DMS79 (cell line): ENCODE results near the gene MYH16.
"Not testable (repeated sequence)": the region's sequence is repeated elsewhere in the genome, so short reads cannot be mapped to it uniquely, and the experiment has no call there.

Source experiments
- DNase-seq: peaks from one replicate; lab custom pipeline; 2025; lab: John Stamatoyannopoulos, UW

MYH16 gene

DNA sequence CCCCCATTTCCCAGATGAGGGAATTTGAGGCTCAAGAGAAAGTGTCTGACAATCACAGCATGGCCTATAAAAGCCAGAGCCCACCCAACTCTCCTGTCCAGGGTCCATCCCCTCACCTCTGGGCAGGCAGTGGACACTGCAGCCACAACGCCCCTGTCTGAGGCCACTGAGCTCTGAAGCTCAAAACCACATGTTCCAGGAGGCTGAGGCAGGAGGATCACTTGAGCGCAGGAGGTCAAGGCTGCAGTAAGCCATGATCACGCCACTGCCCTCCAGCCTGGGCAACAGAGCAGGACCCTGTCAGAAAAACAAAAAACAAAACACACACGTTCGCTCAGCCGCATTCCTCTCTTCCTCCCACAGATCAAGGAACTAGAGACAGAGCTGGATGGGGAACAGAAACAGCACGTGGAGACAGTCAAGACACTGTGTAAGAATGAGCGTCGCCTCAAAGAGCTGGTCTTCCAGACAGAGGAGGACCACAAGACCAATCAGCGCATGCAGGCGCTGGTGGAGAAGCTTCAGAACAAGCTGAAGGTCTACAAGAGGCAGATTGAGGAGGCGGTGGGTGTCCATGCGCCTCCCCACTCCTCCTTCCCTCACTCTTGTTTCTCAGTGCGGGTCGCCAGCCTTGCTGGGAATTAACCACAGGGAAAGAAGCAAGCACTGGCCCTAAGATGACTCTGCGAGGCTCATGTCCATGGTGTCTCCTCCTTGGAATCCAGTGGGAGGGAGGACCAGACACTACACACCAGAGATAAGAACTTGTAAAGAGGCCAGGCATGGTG lies 33.0 kb downstream of the MYH16 start:
- DNase-seq = no peak

DNA sequence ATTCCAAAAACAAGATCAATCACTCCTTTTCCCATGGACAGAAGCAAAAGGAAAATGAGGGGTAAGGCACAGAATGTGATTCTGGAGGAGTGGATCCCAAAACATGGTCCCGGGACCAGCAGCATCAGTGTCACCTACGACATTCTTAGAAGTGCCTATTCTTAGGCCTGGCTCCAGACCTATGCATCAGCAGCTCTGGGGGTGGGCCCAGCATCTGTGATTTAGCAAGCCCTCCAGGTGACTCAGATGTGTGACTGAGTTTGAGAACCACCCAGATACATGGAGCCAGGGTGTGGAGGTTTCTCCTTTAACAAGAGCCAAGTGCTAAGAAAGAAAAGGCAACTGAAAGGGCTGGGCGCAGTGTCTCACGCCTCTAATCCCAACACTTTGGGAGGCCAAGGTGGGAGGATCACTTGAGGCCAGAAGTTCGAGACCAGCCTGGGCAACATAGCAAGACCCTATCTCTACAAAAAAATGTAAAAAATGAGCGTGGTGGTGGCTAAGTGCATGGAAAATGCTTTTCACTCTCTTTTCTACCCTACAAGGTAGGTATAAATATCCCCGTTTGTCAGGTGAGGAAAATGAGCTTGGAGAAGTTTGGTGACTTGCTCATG lies 35.9 kb downstream of the MYH16 start:
- no peak for DNase-seq

DNA sequence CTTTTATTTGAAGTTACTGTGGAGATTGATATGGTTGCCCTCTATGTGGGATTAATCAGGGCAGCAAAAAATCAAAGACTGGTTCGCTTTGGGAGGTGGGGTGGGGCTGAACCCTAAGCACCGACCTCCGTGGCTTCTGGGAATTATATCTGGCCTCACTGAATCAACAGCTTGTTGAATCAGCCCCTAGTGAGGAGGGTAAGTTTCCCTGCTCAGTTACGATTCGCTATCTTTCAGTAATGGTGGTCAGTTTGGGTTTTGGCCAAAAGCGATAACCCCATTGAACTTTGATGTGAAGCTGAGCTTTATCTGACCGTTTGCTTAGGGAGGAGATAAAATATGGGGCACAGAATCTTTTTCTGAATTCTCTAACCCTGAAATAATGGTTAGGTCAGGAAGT lies 36.5 kb downstream of the MYH16 start:
- no peak for DNase-seq

DNA sequence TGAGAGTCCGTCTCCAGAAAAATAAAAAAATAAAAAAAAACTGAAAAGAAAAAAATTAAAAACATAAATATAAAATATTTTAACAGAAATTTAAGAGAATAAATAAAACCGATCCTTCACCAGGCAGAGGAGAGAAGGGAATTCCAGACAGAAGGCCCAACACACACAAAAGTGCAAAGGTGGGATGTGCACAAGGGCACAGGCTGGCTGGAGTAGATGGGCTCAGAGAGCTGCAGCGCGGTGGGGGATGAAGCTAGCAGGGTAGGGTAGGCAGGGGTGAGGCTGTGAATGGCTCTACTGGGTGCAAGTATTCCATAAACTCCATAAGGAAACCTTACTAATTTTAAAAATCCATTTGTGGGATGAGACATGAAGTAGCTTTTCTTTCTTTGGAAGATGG lies 37.4 kb downstream of the MYH16 start:
- no peak for DNase-seq

DNA sequence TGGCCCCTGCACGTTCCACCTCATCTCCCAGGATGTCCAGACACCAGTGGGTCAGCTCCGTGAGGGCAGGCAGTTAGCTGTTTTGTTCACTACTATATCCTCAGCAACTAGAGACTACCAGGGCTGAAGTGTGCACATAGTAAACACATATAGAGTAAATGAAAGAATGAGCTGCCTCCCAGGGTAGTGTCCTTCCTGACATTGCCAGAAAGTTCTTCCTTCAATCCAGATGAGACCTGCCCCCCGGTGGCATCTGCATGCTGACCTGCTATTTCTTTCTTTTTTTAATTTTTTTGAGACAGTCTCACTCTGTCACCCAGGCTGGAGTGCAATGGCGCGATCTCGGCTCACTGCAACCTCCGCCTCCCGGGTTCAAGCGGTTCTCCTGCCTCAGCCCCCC lies 39.1 kb downstream of the MYH16 start:
- no peak for DNase-seq

DNA sequence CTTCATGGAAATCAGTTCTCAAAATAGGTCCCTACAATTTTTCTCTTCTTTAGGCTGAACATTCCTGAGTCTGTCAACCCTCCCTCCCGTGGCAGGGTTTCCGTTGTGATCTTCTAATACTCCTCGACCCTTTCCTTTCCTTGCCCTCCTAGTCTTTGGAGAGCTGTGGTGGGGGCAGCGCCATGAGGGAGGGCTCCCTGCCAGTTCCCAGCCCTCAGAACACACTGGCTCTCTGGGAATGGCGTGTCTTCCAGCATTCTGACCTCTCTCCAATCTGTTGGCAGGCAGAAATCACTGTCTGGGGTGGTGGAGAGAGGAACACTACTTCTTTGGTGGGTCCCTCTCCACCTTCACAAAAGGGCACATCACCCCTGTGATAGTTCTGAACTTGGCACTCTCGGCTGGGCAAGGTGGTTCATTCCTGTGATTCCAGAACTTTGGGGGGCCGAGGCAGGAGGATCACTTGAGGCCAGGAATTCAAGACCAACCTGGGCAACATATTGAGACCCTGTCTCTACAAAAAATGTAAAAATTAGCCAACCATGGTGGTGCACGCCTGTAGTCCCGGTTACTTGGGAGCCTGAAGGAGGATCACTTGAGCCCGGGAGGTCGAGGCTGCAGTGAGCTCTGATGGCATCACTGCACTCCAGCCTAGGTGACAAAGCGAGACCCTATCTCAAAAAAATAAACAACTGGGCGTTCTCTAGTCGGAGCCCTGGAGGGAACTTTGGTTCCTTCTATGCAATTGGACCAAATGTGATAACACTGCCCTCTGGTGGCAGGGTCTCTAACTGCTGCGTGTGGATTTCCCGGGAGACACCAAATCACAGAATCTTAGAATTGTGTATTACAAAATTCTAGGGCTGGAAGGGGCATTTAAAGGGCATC lies 39.9 kb downstream of the MYH16 start:
- DNase-seq = peak; percentile 34

DNA sequence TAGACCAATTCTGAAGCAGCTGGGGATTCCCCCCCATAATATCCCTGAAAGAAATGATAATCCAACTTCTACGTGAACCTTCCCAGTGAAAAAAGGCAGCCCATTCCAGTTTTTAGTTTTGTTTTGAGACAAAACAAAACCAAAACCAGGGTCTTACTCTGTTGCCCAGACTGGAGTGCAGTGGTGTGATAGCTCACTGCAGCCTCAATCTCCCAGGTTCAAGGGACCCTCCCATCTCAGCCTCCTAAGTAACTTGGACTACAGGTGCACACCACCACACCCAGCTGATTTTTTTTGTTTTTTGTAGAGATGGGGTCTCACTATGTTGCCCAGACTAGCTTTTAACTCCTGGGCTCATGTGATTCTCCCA lies 40.5 kb downstream of the MYH16 start:
- no peak for DNase-seq

DNA sequence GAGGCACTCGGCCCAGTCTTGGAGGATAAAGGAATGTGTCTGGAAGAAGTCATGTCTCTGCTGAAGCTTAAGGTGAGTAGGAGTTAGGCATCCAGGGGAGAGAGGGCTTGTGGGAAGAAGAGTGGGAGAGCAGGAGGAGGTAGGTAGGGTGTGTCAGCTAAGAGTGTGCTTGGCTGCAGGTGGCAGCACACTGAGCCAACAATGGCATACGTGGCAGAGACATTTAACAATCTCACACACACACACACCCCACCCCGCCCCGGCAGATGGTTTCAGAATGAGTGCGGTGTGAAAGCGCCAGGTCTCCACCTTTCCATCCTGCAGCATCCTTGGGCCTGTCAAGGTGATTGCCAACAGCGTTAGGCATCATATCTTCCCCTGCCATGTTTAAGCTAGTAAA lies 41.9 kb downstream of the MYH16 start:
- DNase-seq = no peak

DNA sequence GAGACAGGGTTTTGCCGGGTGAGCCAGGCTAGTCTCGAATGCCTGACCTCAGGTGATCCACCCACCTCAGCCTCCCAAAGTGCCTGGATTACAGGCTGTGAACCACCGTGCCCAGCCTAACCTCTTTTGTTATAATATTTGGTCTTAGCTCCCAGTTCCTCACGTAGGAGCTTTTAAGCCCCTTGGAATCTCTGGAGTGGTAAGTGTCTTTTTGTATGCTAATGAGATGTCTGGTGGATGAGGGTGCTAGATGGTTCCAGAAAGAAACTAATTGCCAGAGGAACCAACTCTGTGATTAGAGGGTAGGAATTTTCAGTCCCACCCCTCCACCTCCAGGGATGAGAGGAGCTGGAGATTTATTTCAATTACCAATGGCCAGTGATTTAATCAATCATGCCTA lies 47.7 kb downstream of the MYH16 start:
- no peak for DNase-seq

DNA sequence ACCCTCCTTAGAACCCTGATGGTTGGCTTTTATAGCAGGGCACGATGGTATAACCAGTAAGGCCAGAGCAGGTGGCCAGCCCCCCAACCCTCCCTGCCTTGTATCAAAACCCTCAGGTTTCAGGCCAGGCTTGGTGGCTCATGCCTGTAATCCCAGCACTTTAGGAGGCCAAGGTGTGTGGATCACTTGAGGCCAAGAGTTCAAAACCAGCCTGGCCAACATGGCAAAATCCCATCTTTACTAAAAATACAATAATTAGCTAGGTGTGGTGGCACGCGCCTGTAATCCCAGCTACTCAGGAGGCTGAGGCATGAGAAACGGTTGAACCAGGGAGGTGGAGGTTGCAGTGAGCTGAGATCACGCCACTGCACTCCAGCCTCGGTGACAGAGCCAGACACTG lies 50.0 kb downstream of the MYH16 start:
- not testable (repeated sequence) for DNase-seq

DNA sequence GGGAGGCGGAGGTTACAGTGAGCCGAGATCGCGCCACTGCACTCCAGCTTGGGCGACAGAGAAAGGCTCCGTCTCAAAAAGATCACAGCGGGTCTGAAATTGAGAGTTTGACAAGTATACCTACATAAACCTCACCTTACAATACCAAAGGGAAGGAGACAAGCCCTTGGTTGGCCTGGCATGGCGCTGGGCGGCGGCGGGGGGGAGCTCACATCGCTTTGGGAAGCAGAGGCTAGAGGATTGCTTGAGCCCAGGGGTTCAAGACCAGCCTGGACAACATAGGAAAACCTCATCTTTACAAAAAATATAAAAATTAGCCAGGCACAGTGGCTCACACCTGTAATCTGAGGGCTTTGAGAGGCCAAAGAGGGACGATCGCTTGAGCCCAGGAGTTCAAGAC lies 51.9 kb downstream of the MYH16 start:
- no peak for DNase-seq

DNA sequence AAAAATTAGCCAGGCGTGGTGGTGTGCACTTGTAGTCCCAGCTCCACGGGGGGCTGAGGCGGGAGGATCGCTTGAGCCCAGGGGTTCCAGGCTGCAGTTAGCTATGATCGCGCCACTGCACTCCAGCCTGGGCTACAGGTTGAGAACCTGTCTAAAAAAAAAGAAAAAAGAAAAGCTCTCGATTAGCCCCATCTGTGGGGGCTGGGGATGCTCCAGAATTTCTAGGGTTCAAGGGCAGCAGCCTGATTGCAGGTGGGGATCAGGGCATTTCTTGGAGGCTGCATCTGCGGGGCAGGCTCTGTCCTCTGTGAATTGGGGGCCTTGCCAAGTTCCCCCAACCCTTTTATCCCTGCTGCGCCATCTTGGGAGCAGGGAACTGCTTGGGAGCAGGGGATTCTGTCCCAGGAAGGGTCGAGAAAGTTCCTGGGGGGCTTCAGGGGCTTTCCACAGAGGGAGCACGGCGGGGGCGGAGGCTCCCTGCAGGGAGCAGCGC lies 52.4 kb downstream of the MYH16 start:
- no peak for DNase-seq

DNA sequence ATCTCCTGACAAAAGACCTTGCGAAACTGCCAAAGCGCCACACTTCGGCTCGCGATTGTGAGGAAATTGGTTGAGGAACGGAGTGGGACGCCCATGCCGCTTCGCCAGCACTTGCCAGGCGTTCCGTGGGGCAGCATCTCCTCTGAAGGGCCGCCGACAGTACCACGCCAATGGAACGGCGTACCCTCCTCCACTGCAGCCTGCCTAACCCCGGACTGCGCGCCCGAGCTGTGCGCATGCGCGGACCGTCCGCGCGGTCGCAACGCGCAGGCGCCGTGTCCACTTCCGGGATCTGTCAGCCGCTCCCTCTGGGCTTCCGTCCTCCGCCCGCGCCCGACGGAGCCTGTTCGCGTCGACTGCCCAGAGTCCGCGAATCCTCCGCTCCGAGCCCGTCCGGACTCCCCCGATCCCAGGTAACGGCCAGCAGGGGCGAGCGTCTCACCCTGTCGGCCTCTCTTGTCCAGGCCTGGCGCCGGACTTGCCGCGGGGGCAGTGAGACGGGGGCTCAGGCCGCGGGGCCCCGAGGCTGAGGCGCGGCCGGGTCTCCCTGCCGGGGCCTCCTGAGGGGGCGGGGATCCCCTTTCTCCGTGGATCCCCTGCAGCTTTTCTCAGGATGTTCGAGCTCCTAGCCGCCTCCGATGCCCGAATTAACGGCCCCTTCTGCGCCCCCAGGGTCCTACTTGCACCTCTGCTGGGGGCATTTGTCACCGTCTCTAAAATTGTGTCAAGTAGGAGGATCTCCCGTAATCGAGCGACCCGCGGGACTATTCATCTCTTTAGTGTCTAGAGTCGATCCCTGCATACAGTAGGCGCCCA lies 53.2 kb downstream of the MYH16 start, which contains the start of gene ARPC1A:
TSS of gene ARPC1A (plus strand) at position 307 of the 816 bp plus-strand sequence. CDS start 7,456 bp downstream, outside the sequence.
- peak; percentile 71 for DNase-seq

DNA sequence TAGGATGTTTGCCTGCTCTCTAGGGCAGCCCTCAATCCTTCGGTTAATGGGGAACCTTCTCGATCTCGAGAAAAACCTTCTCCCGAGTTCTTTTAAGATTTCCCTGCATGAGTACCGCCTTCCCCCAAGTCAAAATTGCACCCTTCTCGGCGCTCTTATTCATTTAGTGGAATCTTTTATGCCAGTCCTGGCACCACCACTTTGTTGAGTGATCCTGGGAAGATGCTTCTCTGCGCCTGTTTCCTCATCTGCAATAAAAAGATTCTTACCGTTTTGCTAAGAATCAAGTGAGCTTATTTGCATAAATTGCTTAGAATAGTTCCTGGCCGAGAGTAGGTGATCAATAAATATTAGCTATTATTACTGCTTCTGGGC lies 53.8 kb downstream of the MYH16 start:
- DNase-seq = no peak

DNA sequence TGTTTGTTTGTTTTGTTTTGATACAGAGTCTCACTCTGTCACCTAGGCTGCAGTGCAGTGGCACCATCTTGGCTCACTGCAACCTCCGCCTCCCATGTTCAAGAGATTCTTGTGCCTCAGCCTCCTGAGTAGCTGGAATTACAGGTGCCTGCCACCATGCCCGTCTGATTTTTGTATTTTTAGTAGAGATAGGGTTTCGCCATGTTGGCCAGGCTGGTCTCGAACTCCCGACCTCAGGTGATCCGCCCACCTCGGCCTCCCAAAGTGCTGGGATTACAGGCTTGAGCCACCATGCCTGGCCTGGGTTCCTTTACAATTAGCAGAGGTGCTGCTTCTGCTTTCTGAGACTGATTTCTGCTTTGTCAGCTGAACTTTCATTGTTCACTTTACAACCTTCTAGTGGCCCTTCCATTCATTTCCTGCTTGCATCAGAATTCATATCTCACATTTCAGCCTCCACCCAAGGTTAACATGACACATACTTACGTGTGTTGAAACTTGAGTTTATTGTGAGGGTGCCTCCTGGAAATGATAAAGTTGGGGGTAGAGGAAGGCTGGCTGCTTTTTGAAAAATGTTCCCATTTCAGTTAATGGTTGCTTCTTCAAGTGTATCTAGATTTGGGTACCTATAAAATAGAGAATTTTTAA lies 57.8 kb downstream of the MYH16 start:
- DNase-seq = not testable (repeated sequence)

DNA sequence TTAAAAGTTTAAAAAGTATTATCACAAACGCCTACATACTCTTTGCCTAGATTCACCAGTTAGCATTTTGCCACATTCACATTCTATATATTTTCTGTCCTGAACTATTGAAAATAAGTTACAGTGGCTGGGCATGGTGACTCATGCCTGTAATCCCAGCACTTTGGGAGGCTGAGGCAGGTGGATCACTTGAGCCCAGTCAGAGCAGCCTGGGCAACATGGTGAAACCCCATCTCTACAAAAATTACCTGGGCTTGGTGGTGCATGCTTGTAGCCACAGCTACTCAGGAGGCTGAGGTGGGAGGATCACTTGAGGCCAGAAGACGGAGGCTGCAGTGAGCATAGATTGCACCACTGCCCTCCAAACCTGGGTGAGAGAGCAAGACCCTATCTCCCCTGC lies 58.4 kb downstream of the MYH16 start:
- no peak for DNase-seq

DNA sequence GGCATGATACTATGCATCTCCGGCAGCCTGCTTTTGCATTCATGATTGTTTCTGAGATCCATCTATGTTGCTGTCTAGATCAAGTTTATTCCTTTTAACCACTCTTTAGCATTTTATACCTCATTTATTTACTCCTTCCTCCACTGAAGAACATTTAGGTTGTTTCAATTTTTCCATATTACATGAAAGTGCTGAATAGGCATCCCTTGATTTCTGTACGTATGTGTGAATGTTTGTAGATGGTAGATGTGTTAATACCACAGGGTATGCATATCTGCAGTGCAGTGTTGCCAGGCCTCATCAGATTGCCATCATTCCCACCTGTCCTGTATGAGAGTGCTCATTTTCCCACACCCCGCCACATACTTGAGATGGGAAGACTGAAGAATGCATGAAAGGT lies 67.0 kb downstream of the MYH16 start:
- no peak for DNase-seq

DNA sequence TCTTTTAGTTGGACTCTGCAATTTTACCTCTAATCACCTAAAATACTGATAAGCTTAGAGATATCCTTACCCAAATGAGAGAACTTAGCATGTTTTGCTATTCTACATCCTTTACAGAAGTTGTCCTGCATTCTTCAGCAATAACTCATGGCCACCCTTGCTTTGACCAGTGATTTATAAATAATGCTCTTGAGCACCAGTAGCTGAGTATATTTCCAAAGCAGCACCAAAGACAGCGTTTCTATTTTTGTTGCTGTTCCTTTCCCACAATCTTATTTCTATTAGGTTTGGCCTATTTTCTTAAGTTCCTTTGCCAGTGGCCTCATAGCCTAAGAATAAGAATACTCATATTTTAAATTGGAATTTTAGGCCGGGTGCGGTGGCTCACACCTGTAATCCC lies 68.0 kb downstream of the MYH16 start:
- DNase-seq = no peak

DNA sequence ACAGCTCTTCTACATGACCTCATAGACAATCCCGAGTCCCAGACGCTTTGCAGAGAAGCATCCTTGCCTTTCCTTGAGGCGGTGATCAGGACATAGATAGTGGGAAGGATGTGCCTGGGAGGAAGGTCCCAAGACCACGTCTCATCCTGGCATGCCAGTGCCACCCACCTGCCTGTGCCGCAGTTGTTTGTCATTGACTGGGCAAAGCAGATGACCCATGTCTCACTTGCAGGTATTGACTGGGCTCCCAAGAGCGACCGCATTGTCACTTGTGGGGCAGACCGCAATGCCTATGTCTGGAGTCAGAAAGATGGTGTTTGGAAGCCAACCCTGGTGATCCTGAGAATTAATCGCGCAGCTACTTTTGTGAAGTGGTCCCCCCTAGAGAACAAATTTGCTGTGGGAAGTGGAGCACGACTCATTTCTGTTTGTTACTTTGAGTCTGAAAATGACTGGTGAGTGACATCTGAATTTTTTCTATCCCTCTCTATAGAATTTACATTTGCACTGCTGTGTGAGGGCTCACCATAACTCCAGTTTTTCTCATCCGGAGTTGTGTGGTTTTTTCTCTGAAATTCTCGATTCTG lies 71.5 kb downstream of the MYH16 start:
- DNase-seq = no peak

DNA sequence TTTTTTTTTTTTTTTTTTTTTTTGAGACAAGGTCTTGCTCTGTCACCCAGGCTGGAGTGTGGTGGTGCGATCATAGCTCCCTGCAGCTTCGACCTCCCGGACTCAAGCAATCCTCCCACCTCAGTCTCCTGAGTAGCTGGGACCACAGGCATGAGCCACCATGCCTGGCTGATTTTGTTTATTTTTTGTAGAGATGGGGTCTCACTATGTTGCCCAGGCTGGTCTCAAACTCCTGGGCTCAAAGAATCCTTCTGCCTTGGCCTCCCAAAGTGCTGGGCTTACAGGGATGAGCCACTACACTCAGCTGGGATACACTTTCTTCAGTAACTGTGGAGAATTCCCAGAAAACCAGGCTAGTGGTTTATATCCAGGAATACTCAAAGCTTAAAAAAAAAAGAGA lies 78.0 kb downstream of the MYH16 start:
- not testable (repeated sequence) for DNase-seq

DNA sequence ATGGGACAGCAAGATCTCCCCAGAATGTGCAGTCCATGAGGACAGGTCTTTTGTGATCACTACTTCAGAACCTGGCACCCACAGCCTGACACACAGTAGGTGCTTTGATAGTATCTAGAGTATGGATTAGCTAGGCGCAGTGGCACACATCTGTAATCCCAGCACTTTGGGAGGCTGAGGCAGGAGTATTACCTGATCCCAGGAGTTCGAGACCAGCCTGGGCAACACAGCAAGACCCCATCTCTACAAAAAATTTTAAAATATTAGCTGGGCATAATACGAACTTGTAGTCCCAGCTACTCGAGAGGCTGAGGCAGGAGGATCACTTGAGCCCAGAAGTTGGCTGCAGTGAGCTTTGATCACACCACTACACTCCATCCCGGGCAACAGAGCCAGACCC lies 79.6 kb downstream of the MYH16 start:
- DNase-seq = no peak
